Keratinocyte (primary cell): ENCODE data around the gene SATB1.

ENCODE experiments used
- EZH2 ChIP-seq: IDR thresholded peaks from one replicate; pipeline ENCODE4 v1.6.1; 2012; ENCODE audit warnings: inconsistent platforms, mild to moderate bottlenecking, low read length, moderate library complexity
- TF ChIP-seq, protein P1 (sequence below), 3 experiments: IDR thresholded peaks in 1 of 3; conservative IDR thresholded peaks in 1 of 3; optimal IDR thresholded peaks in 1 of 3; 2 replicates in 2 of 3; 3 replicates in 1 of 3; pipeline versions ENCODE3 to v1.5.1; 2011; ENCODE audit warnings: low read length in 3 of 3, mild to moderate bottlenecking in 3 of 3, moderate library complexity in 2 of 3, control low read depth in 1 of 3, inconsistent platforms in 1 of 3; ENCODE audit not compliant: insufficient read depth in 2 of 3; ENCODE audit errors: extremely low read depth in 1 of 3

GRCh38 chr3:18351069-18351628, 74.0 kb downstream of the SATB1 start:
- TF ChIP-seq, protein P1, sequence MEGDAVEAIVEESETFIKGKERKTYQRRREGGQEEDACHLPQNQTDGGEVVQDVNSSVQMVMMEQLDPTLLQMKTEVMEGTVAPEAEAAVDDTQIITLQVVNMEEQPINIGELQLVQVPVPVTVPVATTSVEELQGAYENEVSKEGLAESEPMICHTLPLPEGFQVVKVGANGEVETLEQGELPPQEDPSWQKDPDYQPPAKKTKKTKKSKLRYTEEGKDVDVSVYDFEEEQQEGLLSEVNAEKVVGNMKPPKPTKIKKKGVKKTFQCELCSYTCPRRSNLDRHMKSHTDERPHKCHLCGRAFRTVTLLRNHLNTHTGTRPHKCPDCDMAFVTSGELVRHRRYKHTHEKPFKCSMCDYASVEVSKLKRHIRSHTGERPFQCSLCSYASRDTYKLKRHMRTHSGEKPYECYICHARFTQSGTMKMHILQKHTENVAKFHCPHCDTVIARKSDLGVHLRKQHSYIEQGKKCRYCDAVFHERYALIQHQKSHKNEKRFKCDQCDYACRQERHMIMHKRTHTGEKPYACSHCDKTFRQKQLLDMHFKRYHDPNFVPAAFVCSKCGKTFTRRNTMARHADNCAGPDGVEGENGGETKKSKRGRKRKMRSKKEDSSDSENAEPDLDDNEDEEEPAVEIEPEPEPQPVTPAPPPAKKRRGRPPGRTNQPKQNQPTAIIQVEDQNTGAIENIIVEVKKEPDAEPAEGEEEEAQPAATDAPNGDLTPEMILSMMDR (optimal IDR thresholded peaks at IDR 0.05 in 1 of 3, IDR thresholded peaks at IDR 0.05 in 1 of 3, conservative IDR thresholded peaks at IDR 0.05 in 1 of 3; ENCODE audit: extremely low read depth in 1 of 3, insufficient read depth in 2 of 3, low read length in 3 of 3): no peak
- no peak for TF ChIP-seq EZH2
